ENCODE results near the gene TIMMDC1.

Gene TIMMDC1

DNA sequence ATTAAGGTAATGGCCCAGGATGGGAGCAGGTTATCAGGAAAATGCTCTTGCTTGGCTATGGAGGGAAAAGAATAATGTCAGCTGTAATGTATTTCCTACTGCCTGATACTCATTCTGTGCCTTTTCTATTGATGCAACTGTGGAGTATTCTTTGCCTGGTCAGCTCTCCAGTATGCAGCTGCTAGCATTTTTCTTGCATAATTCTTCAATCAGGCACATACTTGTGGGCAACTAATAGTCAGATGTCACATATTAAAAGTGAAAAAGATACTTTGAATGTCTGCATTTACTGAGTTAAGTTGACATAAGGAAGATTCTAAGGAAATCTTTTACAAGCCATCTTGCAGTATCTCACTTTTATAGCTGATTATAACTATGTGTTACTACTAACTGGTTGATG is 31.5 kb downstream of the TIMMDC1 start:
- DNase-seq (ENCODE audit: low read depth, low spot score) = no peak
- TF ChIP-seq ZNF274 (IDR thresholded peaks at IDR 0.05; ENCODE audit: low read depth, low read length) = no peak
- no peak for TF ChIP-seq YY1 (IDR thresholded peaks at IDR 0.05; ENCODE audit: insufficient read depth, insufficient read length)
- TF ChIP-seq SUZ12 (IDR thresholded peaks at IDR 0.05; ENCODE audit: extremely low read depth, insufficient read depth, insufficient read length) = no peak

DNA sequence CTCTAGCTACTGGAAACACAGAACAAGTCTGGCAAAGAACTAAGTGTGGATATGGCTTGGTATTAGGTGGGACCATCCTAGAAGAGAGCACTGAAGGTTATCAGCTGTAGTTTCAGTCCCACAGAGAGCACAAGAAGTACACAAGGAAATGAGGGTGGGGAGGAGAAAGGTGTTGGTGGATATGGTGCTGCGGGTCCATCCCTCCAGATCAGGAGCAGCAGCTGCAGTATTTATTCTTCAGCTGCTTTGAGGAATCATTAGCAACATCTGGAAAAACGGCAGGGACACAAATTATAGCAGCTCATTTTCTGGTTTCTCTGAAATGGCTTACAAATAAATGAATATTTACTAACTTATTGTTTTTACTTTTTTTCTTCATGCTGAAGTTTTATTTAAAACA is 32.1 kb downstream of the TIMMDC1 start:
- TF ChIP-seq SUZ12 (IDR thresholded peaks at IDR 0.05; ENCODE audit: extremely low read depth, insufficient read depth, insufficient read length) (no peak), YY1 (IDR thresholded peaks at IDR 0.05; ENCODE audit: insufficient read depth, insufficient read length) (no peak), ZNF274 (IDR thresholded peaks at IDR 0.05; ENCODE audit: low read depth, low read length) (no peak)
- H3K9me3 ChIP-seq (ENCODE audit: insufficient read depth, low read length) = no peaks in the 10 kb centered on the region

More for the DNA sequence above, 31.5 kb downstream of the TIMMDC1 start:
- peaks cover 6% of the 10 kb centered on the region for H3K36me3 ChIP-seq (ENCODE audit: insufficient read depth, insufficient read length, low read length)
- H3K27me3 ChIP-seq (ENCODE audit: insufficient read depth, insufficient read length) = no peaks in the 10 kb centered on the region
- no peaks in the 10 kb centered on the region for H3K4me1 ChIP-seq (ENCODE audit: insufficient read depth, insufficient read length)
- H3K9me3 ChIP-seq (ENCODE audit: insufficient read depth, low read length) = no peaks in the 10 kb centered on the region
- no peak overlapping the region for H3K4me3 ChIP-seq (ENCODE audit: insufficient read length, low read depth)
- H3K9ac ChIP-seq (ENCODE audit: insufficient read length, low read depth) = no peak overlapping the region

DNA sequence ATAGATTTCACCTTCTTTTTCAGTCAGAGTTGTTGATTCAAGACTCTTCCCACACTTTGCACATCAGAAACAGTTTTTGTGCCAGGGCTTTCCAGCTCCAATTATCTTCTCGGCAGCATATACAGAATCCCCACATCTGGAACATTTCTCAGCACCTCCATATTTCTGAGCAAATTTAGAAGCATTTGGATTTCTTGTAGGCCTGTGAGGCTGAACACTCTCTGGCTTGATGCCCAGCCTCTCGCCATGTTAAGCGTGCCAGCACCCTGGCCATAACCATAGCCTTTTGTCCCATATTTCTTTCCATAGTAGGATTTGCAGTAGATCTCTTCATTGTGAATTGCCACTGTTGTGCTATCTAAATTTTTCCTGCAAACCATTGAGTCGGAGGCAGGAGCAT is 32.8 kb downstream of the TIMMDC1 start:
- no peaks in the 10 kb centered on the region for H3K27me3 ChIP-seq (ENCODE audit: insufficient read depth, insufficient read length)
- no peak overlapping the region for H3K9ac ChIP-seq (ENCODE audit: insufficient read length, low read depth)
- no peaks in the 10 kb centered on the region for H3K36me3 ChIP-seq (ENCODE audit: insufficient read depth, insufficient read length, low read length)
- no peak overlapping the region for H3K4me3 ChIP-seq (ENCODE audit: insufficient read length, low read depth)
- DNase-seq (ENCODE audit: low read depth, low spot score) = no peak
- H3K9me3 ChIP-seq (ENCODE audit: insufficient read depth, low read length) = no peaks in the 10 kb centered on the region
- H3K4me1 ChIP-seq (ENCODE audit: insufficient read depth, insufficient read length) = no peaks in the 10 kb centered on the region
- no peak for TF ChIP-seq YY1 (IDR thresholded peaks at IDR 0.05; ENCODE audit: insufficient read depth, insufficient read length)

More for the DNA sequence above, 32.1 kb downstream of the TIMMDC1 start:
- H3K4me1 ChIP-seq (ENCODE audit: insufficient read depth, insufficient read length) = no peaks in the 10 kb centered on the region
- no peak for DNase-seq (ENCODE audit: low read depth, low spot score)
- H3K4me3 ChIP-seq (ENCODE audit: insufficient read length, low read depth) = no peak overlapping the region
- H3K36me3 ChIP-seq (ENCODE audit: insufficient read depth, insufficient read length, low read length) = peaks cover 2% of the 10 kb centered on the region
- H3K9ac ChIP-seq (ENCODE audit: insufficient read length, low read depth) = no peak overlapping the region
- no peaks in the 10 kb centered on the region for H3K27me3 ChIP-seq (ENCODE audit: insufficient read depth, insufficient read length)

DNA sequence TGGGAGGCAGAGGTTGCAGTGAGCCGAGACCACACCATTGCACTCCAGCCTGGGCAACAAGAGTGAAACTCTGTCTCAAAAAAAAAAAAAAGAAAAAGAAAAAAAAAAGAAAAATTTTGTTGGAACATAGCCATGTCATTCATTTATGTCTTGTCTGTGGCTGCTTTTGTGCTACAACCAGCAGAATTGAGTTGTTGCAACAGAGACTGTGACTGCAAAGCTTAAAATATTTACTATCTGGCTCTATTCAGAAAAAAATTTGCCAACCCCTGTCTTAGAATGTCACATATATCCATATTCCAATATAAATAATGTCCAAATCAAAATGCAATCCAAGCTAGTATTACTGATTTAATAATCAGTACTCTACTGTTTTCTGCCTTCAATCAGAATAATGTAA is 35.9 kb downstream of the TIMMDC1 start:
- H3K27me3 ChIP-seq (ENCODE audit: insufficient read depth, insufficient read length) = no peaks in the 10 kb centered on the region

DNA sequence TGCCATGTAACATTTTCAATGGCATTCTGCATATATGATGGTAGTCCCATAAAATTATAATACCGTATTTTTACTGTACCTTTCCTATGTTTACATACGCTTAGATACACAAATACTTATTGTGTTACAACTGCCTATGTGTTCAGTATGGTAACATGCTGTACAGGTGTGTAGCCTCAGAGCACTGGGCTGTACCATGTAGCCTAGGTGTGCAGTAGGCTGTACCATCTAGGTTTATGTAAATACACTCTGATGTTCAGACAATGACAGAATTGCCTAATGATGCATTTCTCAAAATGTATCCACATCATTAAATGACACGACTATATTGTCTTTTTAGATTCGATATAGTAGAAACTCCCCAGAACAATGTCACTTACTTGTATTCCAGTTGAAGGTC is 38.4 kb downstream of the TIMMDC1 start:
- no peaks in the 10 kb centered on the region for H3K27me3 ChIP-seq (ENCODE audit: insufficient read depth, insufficient read length)
- H3K4me3 ChIP-seq (ENCODE audit: insufficient read length, low read depth) = no peak overlapping the region
- no peaks in the 10 kb centered on the region for H3K36me3 ChIP-seq (ENCODE audit: insufficient read depth, insufficient read length, low read length)
- H3K4me1 ChIP-seq (ENCODE audit: insufficient read depth, insufficient read length) = no peaks in the 10 kb centered on the region
- no peak for TF ChIP-seq YY1 (IDR thresholded peaks at IDR 0.05; ENCODE audit: insufficient read depth, insufficient read length)
- TF ChIP-seq ZNF274 (IDR thresholded peaks at IDR 0.05; ENCODE audit: low read depth, low read length) = no peak
- TF ChIP-seq SUZ12 (IDR thresholded peaks at IDR 0.05; ENCODE audit: extremely low read depth, insufficient read depth, insufficient read length) = no peak
- H3K9me3 ChIP-seq (ENCODE audit: insufficient read depth, low read length) = no peaks in the 10 kb centered on the region
- no peak overlapping the region for H3K9ac ChIP-seq (ENCODE audit: insufficient read length, low read depth)
- no peak for DNase-seq (ENCODE audit: low read depth, low spot score)

More for the DNA sequence above, 35.9 kb downstream of the TIMMDC1 start:
- TF ChIP-seq ZNF274 (IDR thresholded peaks at IDR 0.05; ENCODE audit: low read depth, low read length) (no peak), YY1 (IDR thresholded peaks at IDR 0.05; ENCODE audit: insufficient read depth, insufficient read length) (no peak), SUZ12 (IDR thresholded peaks at IDR 0.05; ENCODE audit: extremely low read depth, insufficient read depth, insufficient read length) (no peak)
- no peak overlapping the region for H3K4me3 ChIP-seq (ENCODE audit: insufficient read length, low read depth)
- H3K4me1 ChIP-seq (ENCODE audit: insufficient read depth, insufficient read length) = no peaks in the 10 kb centered on the region
- no peak for DNase-seq (ENCODE audit: low read depth, low spot score)
- no peaks in the 10 kb centered on the region for H3K36me3 ChIP-seq (ENCODE audit: insufficient read depth, insufficient read length, low read length)
- no peaks in the 10 kb centered on the region for H3K9me3 ChIP-seq (ENCODE audit: insufficient read depth, low read length)
- H3K9ac ChIP-seq (ENCODE audit: insufficient read length, low read depth) = no peak overlapping the region

DNA sequence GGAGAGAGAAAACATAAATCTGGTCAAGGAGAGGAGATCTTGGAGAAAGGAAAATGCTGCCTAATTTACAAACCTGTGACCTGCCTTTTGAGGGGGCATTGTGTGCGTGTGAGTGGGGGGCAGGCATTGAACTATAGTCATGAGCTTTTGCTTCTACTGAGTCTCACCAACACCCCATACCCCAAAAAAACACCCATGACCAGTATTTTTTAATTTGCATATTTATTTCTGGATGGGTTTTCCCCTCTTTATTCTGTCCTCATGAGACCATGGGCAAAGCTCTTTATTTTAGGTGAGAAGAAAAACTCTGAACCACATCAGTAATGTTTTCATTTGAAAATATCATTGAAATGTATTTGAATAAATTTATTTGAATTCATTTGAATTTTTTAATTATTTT is 40.4 kb downstream of the TIMMDC1 start:
- Histone ChIP-seq H3K4me3 (ENCODE audit: insufficient read length, low read depth) (no peak overlapping the region), H3K9ac (ENCODE audit: insufficient read length, low read depth) (no peak overlapping the region), H3K9me3 (ENCODE audit: insufficient read depth, low read length) (no peaks in the 10 kb centered on the region), H3K36me3 (ENCODE audit: insufficient read depth, insufficient read length, low read length) (no peaks in the 10 kb centered on the region), H3K4me1 (ENCODE audit: insufficient read depth, insufficient read length) (no peaks in the 10 kb centered on the region), H3K27me3 (ENCODE audit: insufficient read depth, insufficient read length) (no peaks in the 10 kb centered on the region)
- TF ChIP-seq ZNF274 (IDR thresholded peaks at IDR 0.05; ENCODE audit: low read depth, low read length) = no peak
- no peak for TF ChIP-seq SUZ12 (IDR thresholded peaks at IDR 0.05; ENCODE audit: extremely low read depth, insufficient read depth, insufficient read length)
- TF ChIP-seq YY1 (IDR thresholded peaks at IDR 0.05; ENCODE audit: insufficient read depth, insufficient read length) = no peak
- no peak for DNase-seq (ENCODE audit: low read depth, low spot score)

DNA sequence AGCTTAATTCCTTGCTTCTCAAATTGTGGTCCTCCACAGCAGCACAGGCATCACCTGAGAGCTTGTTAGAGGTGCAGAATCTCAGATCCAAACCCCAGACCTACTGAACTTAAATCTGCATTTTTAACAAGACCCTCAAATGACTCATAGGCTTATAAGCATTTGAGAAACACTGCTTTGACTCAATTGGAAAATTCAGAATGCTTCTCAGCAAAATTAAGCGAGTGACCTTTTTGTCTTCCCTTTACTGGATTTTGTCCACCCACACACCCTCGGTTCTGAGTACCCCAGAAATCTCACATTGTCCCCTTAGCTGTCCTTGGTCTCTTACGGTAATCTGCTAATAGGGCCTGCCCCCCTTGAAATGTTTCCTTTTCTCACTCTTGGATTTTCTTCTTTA is 43.2 kb downstream of the TIMMDC1 start:
- Histone ChIP-seq H3K27me3 (ENCODE audit: insufficient read depth, insufficient read length) (no peaks in the 10 kb centered on the region), H3K9me3 (ENCODE audit: insufficient read depth, low read length) (no peaks in the 10 kb centered on the region), H3K36me3 (ENCODE audit: insufficient read depth, insufficient read length, low read length) (no peaks in the 10 kb centered on the region), H3K4me3 (ENCODE audit: insufficient read length, low read depth) (no peak overlapping the region), H3K4me1 (ENCODE audit: insufficient read depth, insufficient read length) (no peaks in the 10 kb centered on the region), H3K9ac (ENCODE audit: insufficient read length, low read depth) (no peak overlapping the region)
- no peak for DNase-seq (ENCODE audit: low read depth, low spot score)
- no peak for TF ChIP-seq SUZ12 (IDR thresholded peaks at IDR 0.05; ENCODE audit: extremely low read depth, insufficient read depth, insufficient read length)
- TF ChIP-seq ZNF274 (IDR thresholded peaks at IDR 0.05; ENCODE audit: low read depth, low read length) = no peak
- no peak for TF ChIP-seq YY1 (IDR thresholded peaks at IDR 0.05; ENCODE audit: insufficient read depth, insufficient read length)

Data from NT2/D1 (cell line).